Tibial nerve (tissue), 4 donors: Measurements from ENCODE around the gene PRRT4. TPM values are rescaled to one million over a fixed set of nuclear protein-coding genes. Genes with fewer than 3 reads are reported as not detected.

Source experiments
- DNase-seq, 2 donors: peaks; one replicate each; pipeline ENCODE4 v3.0.0-alpha.2; 2019; ENCODE audit warnings: low spot score in 2 of 2
- H3K27ac ChIP-seq, 4 donors: fragments of 200-600 bp; sonication (generic) in 3 of 4; one replicate each; pipeline ENCODE4 v1.5.1; 2017 to 2019; ENCODE audit warnings: mild to moderate bottlenecking in 1 of 4
- H3K27me3 ChIP-seq, 2 donors: fragments of 200-600 bp; sonication (generic) in 1 of 2; one replicate each; pipeline versions ENCODE4 v1.5.1 to v1.6.0; 2017 to 2019
- H3K36me3 ChIP-seq, 3 donors: fragments of 200-600 bp; sonication (generic); one replicate each; pipeline ENCODE4 v1.5.1; 2018 to 2019
- H3K4me1 ChIP-seq, 4 donors: fragments of 200-600 bp; sonication (generic) in 3 of 4; one replicate each; pipeline ENCODE4 v1.5.1; 2017 to 2019
- H3K4me3 ChIP-seq, 4 donors: fragments of 200-600 bp; sonication (generic) in 3 of 4; one replicate each; pipeline ENCODE4 v1.5.1; 2017 to 2019; ENCODE audit warnings: mild to moderate bottlenecking in 1 of 4, moderate library complexity in 1 of 4
- H3K9me3 ChIP-seq, 4 donors: fragments of 200-600 bp; sonication (generic) in 3 of 4; one replicate each; pipeline ENCODE4 v1.5.1; 2017 to 2019
- EP300 ChIP-seq, 2 donors: sonication (generic); formaldehyde crosslinking; IDR thresholded peaks; one replicate each; pipeline ENCODE4 v1.6.1; 2017; ENCODE audit warnings: antibody characterized with exemption in 2 of 2, mild to moderate bottlenecking in 1 of 2
- POLR2A ChIP-seq, 2 donors: fragments of 450-650 bp; IDR thresholded peaks; one replicate each; pipeline ENCODE4 v1.6.1; 2017; ENCODE audit warnings: antibody characterized with exemption in 2 of 2, mild to moderate bottlenecking in 2 of 2, moderate library complexity in 2 of 2
- WGBS, 2 donors: methylation state at CpG; one replicate each; pipeline ENCODE4 v1.1.5; 2018; 5-methylcytosine and 5-hydroxymethylcytosine counted together
- total RNA-seq, 4 donors: library from RNA; depleted of rRNA; stranded (reverse); fragments of >200 nt; gene quantifications; one replicate each; pipeline ENCODE4 v1.1.0, GENCODE V29; 2016
- TF ChIP-seq, protein P1 (sequence below), 5 experiments: fragments of 200-600 bp in 3 of 5; fragments of 450-650 bp in 2 of 5; sonication (generic) in 3 of 5; IDR thresholded peaks; one replicate each; pipeline ENCODE4 v1.5.1; 2016 to 2019; ENCODE audit warnings: antibody characterized with exemption in 5 of 5, mild to moderate bottlenecking in 3 of 5, moderate library complexity in 2 of 5

The PRRT4 gene
- 1 to 10 TPM in 2 of 4 donors, under 1 TPM in 2; 0.78 to 6.6 (median 2.6) TPM for total RNA-seq

DNA sequence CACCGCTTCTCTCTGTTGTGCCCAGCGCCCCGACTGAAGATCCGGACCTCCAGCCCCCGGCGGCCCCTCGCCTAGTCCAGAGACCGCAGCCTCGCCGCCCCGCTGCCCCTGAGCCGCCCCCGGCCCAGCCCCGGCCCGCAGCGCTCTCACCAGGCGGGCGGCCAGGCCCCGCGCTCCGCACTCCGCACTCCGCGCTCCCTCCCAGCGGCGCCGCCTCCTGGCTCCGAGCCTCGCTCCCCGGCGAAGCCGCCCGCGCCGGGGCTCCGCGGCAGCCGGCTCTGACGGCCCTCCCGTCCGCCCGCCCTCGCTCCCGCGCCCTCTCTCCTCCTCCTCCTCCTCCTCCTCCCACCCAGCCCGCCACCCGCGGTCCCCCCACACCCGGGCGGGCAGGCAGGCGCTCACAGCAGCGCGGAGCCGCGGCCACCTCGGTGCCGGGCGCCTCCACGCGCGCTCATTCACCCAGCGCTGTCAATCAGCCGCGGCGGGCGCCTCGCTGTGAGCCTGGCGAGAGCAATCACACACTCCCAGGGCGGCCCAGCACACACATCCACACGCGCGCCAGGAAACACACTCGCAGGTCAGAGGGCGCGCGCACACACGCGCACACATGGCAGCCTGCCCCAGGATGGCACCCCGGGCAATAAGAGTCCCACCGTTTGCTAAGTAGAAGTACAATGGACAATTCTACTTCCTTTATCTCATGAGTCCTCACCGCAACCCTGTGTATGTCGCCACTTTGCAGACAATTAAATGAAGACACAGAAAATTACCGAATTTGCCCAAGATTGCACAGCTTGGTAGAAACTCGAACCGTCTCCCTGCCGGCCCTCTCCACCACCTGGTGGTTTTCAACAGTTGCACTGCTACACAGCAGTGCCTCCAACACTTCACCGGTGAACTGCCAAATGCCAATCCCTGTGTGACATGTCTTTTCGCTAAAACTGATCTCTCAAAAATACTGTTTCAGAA, at the start of gene PRRT4:
PRRT4 (minus strand) TSS at position 280 of the 969 bp plus-strand sequence.
- peaks cover 0 to 23% (median 7%) of the 10 kb centered on the region in 4 donors for H3K4me1 ChIP-seq
- no peaks in the 10 kb centered on the region for H3K36me3 ChIP-seq
- DNase-seq: no peak
- TF ChIP-seq POLR2A (IDR thresholded peaks at IDR 0.05) (no peak), EP300 (IDR thresholded peaks at IDR 0.05) (no peak)
- TF ChIP-seq, protein P1, sequence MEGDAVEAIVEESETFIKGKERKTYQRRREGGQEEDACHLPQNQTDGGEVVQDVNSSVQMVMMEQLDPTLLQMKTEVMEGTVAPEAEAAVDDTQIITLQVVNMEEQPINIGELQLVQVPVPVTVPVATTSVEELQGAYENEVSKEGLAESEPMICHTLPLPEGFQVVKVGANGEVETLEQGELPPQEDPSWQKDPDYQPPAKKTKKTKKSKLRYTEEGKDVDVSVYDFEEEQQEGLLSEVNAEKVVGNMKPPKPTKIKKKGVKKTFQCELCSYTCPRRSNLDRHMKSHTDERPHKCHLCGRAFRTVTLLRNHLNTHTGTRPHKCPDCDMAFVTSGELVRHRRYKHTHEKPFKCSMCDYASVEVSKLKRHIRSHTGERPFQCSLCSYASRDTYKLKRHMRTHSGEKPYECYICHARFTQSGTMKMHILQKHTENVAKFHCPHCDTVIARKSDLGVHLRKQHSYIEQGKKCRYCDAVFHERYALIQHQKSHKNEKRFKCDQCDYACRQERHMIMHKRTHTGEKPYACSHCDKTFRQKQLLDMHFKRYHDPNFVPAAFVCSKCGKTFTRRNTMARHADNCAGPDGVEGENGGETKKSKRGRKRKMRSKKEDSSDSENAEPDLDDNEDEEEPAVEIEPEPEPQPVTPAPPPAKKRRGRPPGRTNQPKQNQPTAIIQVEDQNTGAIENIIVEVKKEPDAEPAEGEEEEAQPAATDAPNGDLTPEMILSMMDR (IDR thresholded peaks at IDR 0.05): no peak
- no peak within 1 kb of the TSS for H3K27ac ChIP-seq
- WGBS, 2 donors: 2 to 3% methylated on average over 61 to 67 of the region's 88 CpGs
- no peaks in the 10 kb centered on the region for H3K9me3 ChIP-seq
- peaks cover 0 to 45% of the 10 kb centered on the region in 2 donors for H3K27me3 ChIP-seq
- peak within 1 kb of the TSS; percentile 37 to 60 (median 44) for H3K4me3 ChIP-seq

DNA sequence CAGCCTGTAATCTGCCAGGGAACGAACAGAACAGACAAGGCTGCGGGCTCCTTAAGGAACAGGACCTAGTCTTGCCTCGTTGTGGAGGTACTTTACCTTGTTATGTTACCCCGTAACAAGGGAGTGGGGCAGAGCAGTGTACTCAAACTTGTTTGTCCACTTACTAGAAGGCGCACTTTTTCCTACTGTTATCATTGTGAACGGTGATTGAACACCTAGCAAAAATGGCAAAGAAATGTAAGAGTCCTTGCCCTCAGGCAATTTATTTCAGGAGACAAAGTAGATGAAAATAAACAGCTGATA, 48.9 kb upstream of the PRRT4 start:
- Histone ChIP-seq H3K9me3 (peaks cover 0 to 4% (median 0%) of the 10 kb centered on the region in 4 donors), H3K27me3 (no peaks in the 10 kb centered on the region), H3K4me1 (peaks cover 0 to 44% (median 25%) of the 10 kb centered on the region in 4 donors), H3K27ac (peak overlapping the region; percentile 81 to 96 (median 89)), H3K4me3 (peak overlapping the region; percentile 63 to 72 (median 66)), H3K36me3 (no peaks in the 10 kb centered on the region)
- DNase-seq: no peak
- TF ChIP-seq, protein P1 (IDR thresholded peaks at IDR 0.05): no peak
- TF ChIP-seq EP300 (IDR thresholded peaks at IDR 0.05): no peak
- TF ChIP-seq POLR2A (IDR thresholded peaks at IDR 0.05): no peak
- 4 to 9% methylated on average over 6 of the region's 6 CpGs for WGBS, 2 donors

DNA sequence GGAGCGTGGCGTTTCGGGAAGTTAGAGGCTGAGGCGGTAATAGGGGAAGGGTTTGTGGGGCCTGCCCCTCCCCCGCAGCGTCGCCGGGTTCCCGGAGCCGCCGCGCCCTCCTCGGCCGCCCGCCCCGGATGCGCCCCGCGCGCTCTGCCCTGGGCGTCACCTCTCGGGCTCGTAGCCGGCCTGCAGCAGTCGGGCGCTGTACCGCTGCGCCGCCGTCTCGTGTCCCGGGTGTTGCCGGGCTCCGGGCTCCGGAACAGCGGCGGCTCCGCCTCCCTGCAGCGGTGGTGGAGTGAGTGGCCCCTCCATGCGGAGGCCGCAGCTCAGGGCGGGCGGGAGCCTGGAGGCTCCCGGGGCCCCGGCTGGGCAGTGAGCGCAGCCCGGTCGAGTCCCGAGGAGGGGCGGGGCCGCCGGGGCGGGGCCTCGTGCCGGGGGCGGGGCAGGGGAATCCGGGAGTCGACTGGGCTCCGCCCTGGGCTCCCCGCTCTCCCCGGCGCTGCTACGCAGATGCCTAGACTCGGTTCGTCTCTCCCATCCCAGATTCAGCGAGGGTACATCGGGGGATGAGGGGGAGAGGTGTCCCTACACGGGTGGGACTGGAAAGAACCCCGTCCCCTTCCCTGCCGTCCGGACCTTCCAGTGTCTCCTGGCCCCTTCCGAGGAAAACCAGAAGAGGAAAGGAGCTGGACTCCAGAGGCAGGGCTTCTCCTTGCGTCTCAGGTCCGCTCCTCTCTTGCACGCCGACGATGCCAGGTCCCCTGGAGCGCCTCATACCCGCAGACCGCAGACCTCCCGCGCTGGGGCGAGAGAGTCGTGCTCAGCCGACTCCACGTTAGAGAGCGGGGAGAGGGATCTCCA, 48.3 kb upstream of the PRRT4 start, which contains the start of gene IMPDH1:
IMPDH1 (minus strand) TSS at position 387 of the 855 bp plus-strand sequence; CDS start at position 306, 81 bp downstream.
- DNase-seq: peak; percentile 87
- Histone ChIP-seq H3K36me3 (no peaks in the 10 kb centered on the region), H3K4me3 (peak within 1 kb of the TSS; percentile 63 to 72 (median 66)), H3K27me3 (no peaks in the 10 kb centered on the region), H3K9me3 (peaks cover 0 to 4% (median 0%) of the 10 kb centered on the region in 4 donors), H3K27ac (peak within 1 kb of the TSS; percentile 81 to 96 (median 89)), H3K4me1 (peaks cover 0 to 50% (median 30%) of the 10 kb centered on the region in 4 donors)
- TF ChIP-seq EP300 (IDR thresholded peaks at IDR 0.05) (peak in 1 of 2 donors; percentile 81), POLR2A (IDR thresholded peaks at IDR 0.05) (peak; percentile 23 to 75)
- TF ChIP-seq, protein P1 (IDR thresholded peaks at IDR 0.05): peak in 1 of 5 experiments; percentile 30
- 1% methylated on average over 15 to 68 of the region's 87 CpGs for WGBS, 2 donors

DNA sequence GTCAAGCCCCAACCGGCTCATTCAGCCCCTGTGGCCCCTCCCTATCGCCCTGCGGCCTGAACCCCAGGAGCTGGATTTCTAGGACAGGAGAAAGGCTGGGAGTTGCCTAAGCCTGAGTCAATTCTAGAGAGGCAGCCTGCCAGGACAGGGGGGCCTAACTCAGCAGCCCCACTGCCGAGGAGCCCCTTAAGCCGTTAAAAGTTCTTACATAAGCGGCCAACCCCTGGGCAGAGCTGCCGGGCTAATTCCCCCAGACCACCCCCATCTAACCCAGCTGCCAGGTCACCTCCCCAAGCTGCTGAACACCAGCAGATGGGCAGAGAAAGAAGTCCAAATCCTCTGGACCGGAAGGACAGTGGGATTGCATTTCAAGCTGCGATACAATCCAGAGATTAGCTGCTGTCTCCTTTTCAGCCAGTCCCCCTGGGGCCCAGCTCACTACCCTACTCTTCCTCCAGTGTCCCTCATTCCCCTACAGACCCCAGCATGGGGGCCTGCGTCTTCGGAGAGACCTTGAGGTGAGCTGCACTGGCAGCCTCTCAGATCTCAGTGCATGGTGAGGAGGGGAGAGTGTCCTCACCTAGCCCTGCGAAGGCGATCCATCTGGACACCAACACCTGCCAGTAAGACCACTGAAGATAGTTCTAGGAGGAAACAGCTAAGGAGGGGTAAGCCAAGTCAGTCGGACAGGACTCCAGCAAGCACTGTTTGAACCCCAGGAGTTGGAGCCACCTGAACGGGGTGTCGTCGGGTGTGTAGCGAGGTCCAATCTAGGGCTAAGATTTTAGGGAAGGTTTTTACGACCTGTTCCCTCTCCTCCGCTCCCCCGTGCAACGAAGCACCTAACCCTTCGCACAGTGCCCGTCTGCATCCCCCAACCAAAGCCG, 47.5 kb upstream of the PRRT4 start:
- Histone ChIP-seq H3K4me1 (peaks cover 0 to 59% (median 37%) of the 10 kb centered on the region in 4 donors), H3K27me3 (no peaks in the 10 kb centered on the region), H3K27ac (peak overlapping the region; percentile 81 to 96 (median 89)), H3K9me3 (peaks cover 0 to 4% (median 0%) of the 10 kb centered on the region in 4 donors), H3K4me3 (peak overlapping the region; percentile 63 to 72 (median 66)), H3K36me3 (no peaks in the 10 kb centered on the region)
- peak in 1 of 2 donors; percentile 39 for DNase-seq
- no peak for TF ChIP-seq EP300 (IDR thresholded peaks at IDR 0.05)
- TF ChIP-seq POLR2A (IDR thresholded peaks at IDR 0.05): no peak
- 20 to 22% methylated on average over 17 to 23 of the region's 25 CpGs for WGBS, 2 donors
